Endothelial cell of umbilical vein (primary cell): ENCODE results near the gene RIMBP2. TPM values are rescaled to one million over a fixed set of nuclear protein-coding genes. Genes with fewer than 3 reads are reported as not detected.

Experiments
- BruUV-seq: library from RNA; stranded (reverse); fragments of 400-500 nt; replicated peaks from 2 replicates; lab custom pipeline; 2021; lab: Mats Ljungman, UMichigan
- CTCF ChIA-PET: fragments of 300-600, 350-600 bp; sonication (Branson Sonifier 250); formaldehyde crosslinking; loops from one replicate; lab custom pipeline; 2021; ENCODE audit warnings: antibody characterized with exemption, inconsistent platforms; lab: Charles Lee
- POLR2A ChIA-PET: fragments of 300-600, 350-600 bp; sonication (Branson Sonifier 250); formaldehyde crosslinking; loops from one replicate; lab custom pipeline; 2021; ENCODE audit warnings: antibody characterized with exemption, inconsistent platforms; lab: Charles Lee
- DNase-seq: peaks from one replicate; pipeline ENCODE4 v3.0.0-alpha.2; 2011; ENCODE audit warnings: low read depth, low spot score
- FAIRE-seq: peaks from 2 replicates; lab custom pipeline; 2011; peaks lifted over from hg19 to GRCh38; lab: Jason Lieb, UNC
- H2AFZ ChIP-seq: 2 replicates; pipeline ENCODE4 v1.6.0; 2012; ENCODE audit warnings: low read depth, low read length, control low read depth, inconsistent platforms
- H3K27ac ChIP-seq: 2 replicates; pipeline ENCODE4 v1.5.1; 2011; ENCODE audit warnings: low read depth, mild to moderate bottlenecking, control low read depth, low read length, moderate library complexity; ENCODE audit not compliant: insufficient read depth
- H3K27me3 ChIP-seq, 2 experiments: 2 replicates each; pipeline versions ENCODE4 v1.6.0 to v1.6.1; 2011; ENCODE audit warnings: low read length in 2 of 2, mixed read lengths in 1 of 2; ENCODE audit not compliant: control insufficient read depth in 2 of 2, insufficient read depth in 2 of 2
- H3K36me3 ChIP-seq, 2 experiments: 2 replicates in 1 of 2; 3 replicates in 1 of 2; pipeline ENCODE4 v1.5.1; 2011; ENCODE audit warnings: low read length in 2 of 2, mild to moderate bottlenecking in 1 of 2, moderate library complexity in 1 of 2; ENCODE audit not compliant: control insufficient read depth in 2 of 2, insufficient read depth in 2 of 2; ENCODE audit errors: extremely low read depth in 1 of 2
- H3K4me1 ChIP-seq: 3 replicates; pipeline ENCODE4 v1.5.1; 2011; ENCODE audit warnings: mild to moderate bottlenecking, low read length; ENCODE audit not compliant: control insufficient read depth, insufficient read depth; ENCODE audit errors: extremely low read depth
- H3K4me2 ChIP-seq: 2 replicates; pipeline ENCODE4 v1.6.1; 2011; ENCODE audit warnings: low read length, control low read depth, mixed read lengths; ENCODE audit not compliant: insufficient read depth
- H3K4me3 ChIP-seq, 3 experiments: fragments of 200-600 bp in 1 of 3; sonication (generic), shearing (Covaris generic) in 1 of 3; replicated peaks in 1 of 3; 2 replicates each; pipeline ENCODE4 v1.5.1; 2011 to 2016; ENCODE audit warnings: control low read depth in 3 of 3, low read length in 3 of 3, mild to moderate bottlenecking in 2 of 3, inconsistent platforms in 1 of 3, low read depth in 1 of 3, moderate library complexity in 1 of 3; ENCODE audit not compliant: insufficient read depth in 1 of 3
- H3K79me2 ChIP-seq: 2 replicates; pipeline ENCODE4 v1.6.0; 2012; ENCODE audit warnings: low read length, inconsistent platforms; ENCODE audit not compliant: control insufficient read depth, insufficient read depth
- H3K9ac ChIP-seq: replicated peaks from 2 replicates; pipeline ENCODE3; 2011; ENCODE audit warnings: low read length, control low read depth; ENCODE audit not compliant: insufficient read depth; ENCODE audit errors: extremely low read depth
- H3K9me1 ChIP-seq: replicated peaks from 3 replicates; pipeline ENCODE4 v1.6.0; 2011; ENCODE audit warnings: mild to moderate bottlenecking, low read length; ENCODE audit not compliant: control insufficient read depth, insufficient read depth; ENCODE audit errors: extremely low read depth
- H3K9me3 ChIP-seq: replicated peaks from 2 replicates; pipeline ENCODE4 v1.5.1; 2012; ENCODE audit warnings: low read length, inconsistent platforms; ENCODE audit not compliant: control insufficient read depth, insufficient read depth
- H4K20me1 ChIP-seq: replicated peaks from 2 replicates; pipeline ENCODE3; 2011; ENCODE audit warnings: mild to moderate bottlenecking, low read length; ENCODE audit not compliant: control insufficient read depth, insufficient read depth; ENCODE audit errors: extremely low read depth
- EZH2 ChIP-seq: IDR thresholded peaks from 2 replicates; pipeline ENCODE4 v1.6.1; 2012; ENCODE audit warnings: borderline replicate concordance, low read depth, mild to moderate bottlenecking, moderate library complexity, low read length, inconsistent platforms; ENCODE audit not compliant: severe bottlenecking
- FOS ChIP-seq: IDR thresholded peaks from 2 replicates; pipeline ENCODE4 v1.6.1; 2011; ENCODE audit warnings: mild to moderate bottlenecking, low read length, moderate library complexity, borderline replicate concordance; ENCODE audit not compliant: insufficient read depth
- JUN ChIP-seq: IDR thresholded peaks from 2 replicates; pipeline ENCODE4 v1.6.1; 2011; ENCODE audit warnings: borderline replicate concordance, low read depth; ENCODE audit not compliant: insufficient read length, insufficient read depth
- MYC ChIP-seq: IDR thresholded peaks from one replicate; pipeline ENCODE4 v1.6.1; 2011; ENCODE audit warnings: mild to moderate bottlenecking, low read depth, low read length
- POLR2A ChIP-seq: IDR thresholded peaks from 2 replicates; pipeline ENCODE4 v1.6.1; 2012; ENCODE audit warnings: low read depth, mild to moderate bottlenecking, control low read depth, low read length
- POLR2AphosphoS5 ChIP-seq: IDR thresholded peaks from 2 replicates; pipeline ENCODE4 v1.6.1; 2012; ENCODE audit warnings: low read depth, mild to moderate bottlenecking, control low read depth, low read length, moderate library complexity; ENCODE audit not compliant: insufficient read depth
- dilution Hi-C: fragments of 300-500 bp; cut with MboI; formaldehyde crosslinking; loops from one replicate; pipeline ENCODE4 v1.15.0; 2019; ENCODE audit warnings: low sequenced_read_pairs; ENCODE audit not compliant: extremely low pct_ligation_motif_present
- intact Hi-C: fragments of 100-400 bp; cut with micrococcal nuclease; formaldehyde crosslinking; loops from one replicate; pipeline ENCODE4 v1.10.0; 2022
- polyA plus RNA-seq, 4 experiments: library from polyadenylated mRNA; depleted of rRNA in 3 of 4; stranded (reverse) in 3 of 4; unstranded in 1 of 4; fragments of >200 nt; gene quantifications; 2 replicates each; pipeline versions ENCODE4 v1.2.1 to v1.2.3, GENCODE V29; 2011 to 2012; ENCODE audit warnings: missing spikeins in 1 of 4
- total RNA-seq: library from RNA; stranded (reverse); gene quantifications from 2 replicates; pipeline ENCODE4 v1.2.3, GENCODE V29; 2021
- TF ChIP-seq, protein P1 (sequence below): IDR thresholded peaks from 2 replicates; pipeline ENCODE4 v1.6.1; 2011; ENCODE audit not compliant: insufficient read depth, insufficient read length
- TF ChIP-seq, protein P2 (sequence below), 2 donors: IDR thresholded peaks; 1 replicate in 1 of 2; 2 replicates in 1 of 2; pipeline ENCODE4 v1.5.1; 2011; ENCODE audit warnings: low read length in 2 of 2, mild to moderate bottlenecking in 2 of 2, moderate library complexity in 2 of 2, control low read depth in 1 of 2, inconsistent platforms in 1 of 2, low read depth in 1 of 2; ENCODE audit not compliant: insufficient read depth in 1 of 2; ENCODE audit errors: extremely low read depth in 1 of 2

The RIMBP2 gene
- total and polyA plus RNA-seq, 2 donors (not counting 3 experiments of a cell fraction or from before 2014, with no cell fraction given) = 0.04 TPM; not detected in 1

DNA sequence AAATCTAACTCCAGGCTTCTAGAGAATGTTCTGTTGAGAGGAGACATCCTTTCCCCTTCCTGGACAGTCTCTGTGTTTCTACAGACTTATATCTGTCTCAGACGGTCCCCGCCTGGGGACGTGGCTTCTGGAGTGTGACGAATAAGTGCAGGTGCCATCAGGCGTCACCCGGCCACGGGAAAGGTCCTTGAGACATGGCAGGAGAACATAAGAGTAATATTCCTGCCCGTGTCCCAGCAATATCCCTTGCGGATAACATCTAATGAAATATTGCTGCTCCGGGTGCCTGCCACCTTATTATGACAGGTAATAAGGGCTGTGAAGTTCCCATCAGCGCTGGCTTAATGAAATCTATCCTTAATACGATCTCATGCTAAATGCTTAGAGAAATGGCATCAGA is 238.8 kb downstream of the RIMBP2 start:
- H4K20me1 ChIP-seq = no peaks in the 10 kb centered on the region
- H3K27me3 ChIP-seq = no peaks in the 10 kb centered on the region
- peaks cover 7% of the 10 kb centered on the region for H3K9me3 ChIP-seq
- H3K9ac ChIP-seq = no peak overlapping the region
- DNase-seq (no peak), FAIRE-seq (no peak)
- dilution Hi-C loops = no loop called here
- intact Hi-C loops = no loop called here
- no peaks in the 10 kb centered on the region for H3K79me2 ChIP-seq
- H3K4me3 ChIP-seq = no peak overlapping the region
- no peaks in the 10 kb centered on the region for H3K9me1 ChIP-seq
- CTCF ChIA-PET = no interaction called here
- no peaks in the 10 kb centered on the region for H3K4me1 ChIP-seq
- POLR2A ChIA-PET = no interaction called here
- H3K27ac ChIP-seq = no peak overlapping the region
- no peaks in the 10 kb centered on the region for H3K36me3 ChIP-seq
- TF ChIP-seq EZH2 (no peak), MYC (no peak), FOS (no peak), JUN (no peak), POLR2A (no peak), POLR2AphosphoS5 (no peak)
- TF ChIP-seq, protein P1, sequence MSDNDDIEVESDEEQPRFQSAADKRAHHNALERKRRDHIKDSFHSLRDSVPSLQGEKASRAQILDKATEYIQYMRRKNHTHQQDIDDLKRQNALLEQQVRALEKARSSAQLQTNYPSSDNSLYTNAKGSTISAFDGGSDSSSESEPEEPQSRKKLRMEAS = no peak
- TF ChIP-seq, protein P2, sequence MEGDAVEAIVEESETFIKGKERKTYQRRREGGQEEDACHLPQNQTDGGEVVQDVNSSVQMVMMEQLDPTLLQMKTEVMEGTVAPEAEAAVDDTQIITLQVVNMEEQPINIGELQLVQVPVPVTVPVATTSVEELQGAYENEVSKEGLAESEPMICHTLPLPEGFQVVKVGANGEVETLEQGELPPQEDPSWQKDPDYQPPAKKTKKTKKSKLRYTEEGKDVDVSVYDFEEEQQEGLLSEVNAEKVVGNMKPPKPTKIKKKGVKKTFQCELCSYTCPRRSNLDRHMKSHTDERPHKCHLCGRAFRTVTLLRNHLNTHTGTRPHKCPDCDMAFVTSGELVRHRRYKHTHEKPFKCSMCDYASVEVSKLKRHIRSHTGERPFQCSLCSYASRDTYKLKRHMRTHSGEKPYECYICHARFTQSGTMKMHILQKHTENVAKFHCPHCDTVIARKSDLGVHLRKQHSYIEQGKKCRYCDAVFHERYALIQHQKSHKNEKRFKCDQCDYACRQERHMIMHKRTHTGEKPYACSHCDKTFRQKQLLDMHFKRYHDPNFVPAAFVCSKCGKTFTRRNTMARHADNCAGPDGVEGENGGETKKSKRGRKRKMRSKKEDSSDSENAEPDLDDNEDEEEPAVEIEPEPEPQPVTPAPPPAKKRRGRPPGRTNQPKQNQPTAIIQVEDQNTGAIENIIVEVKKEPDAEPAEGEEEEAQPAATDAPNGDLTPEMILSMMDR (IDR thresholded peaks at IDR 0.05; ENCODE audit: extremely low read depth in 1 of 2, insufficient read depth in 1 of 2, low read depth in 1 of 2, low read length in 2 of 2) = no peak
- H2AFZ ChIP-seq = no peak overlapping the region
- no peak overlapping the region for H3K4me2 ChIP-seq
- no TSS peak for BruUV-seq
